HG02943 (cell line): ENCODE data around the gene PRKAB1.

Experiments
- ATAC-seq: cut with Tn5 transposase; IDR thresholded peaks from one replicate; pipeline ENCODE4 v1.9.1; 2021; ENCODE audit warnings: mild to moderate bottlenecking, low read depth, moderate library complexity; ENCODE audit not compliant: unreplicated experiment

Gene PRKAB1

DNA sequence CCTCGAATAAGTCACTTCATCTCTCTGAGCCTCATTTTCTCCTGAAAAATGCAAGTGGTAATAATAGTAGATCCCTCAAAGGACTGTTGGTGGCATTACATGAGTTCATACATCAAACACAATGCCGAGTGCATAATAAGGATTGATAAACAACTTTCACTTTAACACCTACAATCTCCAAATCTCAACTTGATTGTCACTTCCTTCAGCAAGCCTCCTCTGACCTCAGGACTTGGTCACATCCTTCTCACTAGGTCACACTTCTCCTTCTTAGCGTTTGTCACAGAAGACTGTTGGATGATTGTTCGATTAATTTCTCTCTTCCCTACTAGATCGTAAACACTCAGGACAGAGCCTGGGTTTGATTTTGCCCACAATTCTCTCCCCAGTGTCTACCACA is 7.9 kb upstream of the PRKAB1 start:
- ATAC-seq = no peak

DNA sequence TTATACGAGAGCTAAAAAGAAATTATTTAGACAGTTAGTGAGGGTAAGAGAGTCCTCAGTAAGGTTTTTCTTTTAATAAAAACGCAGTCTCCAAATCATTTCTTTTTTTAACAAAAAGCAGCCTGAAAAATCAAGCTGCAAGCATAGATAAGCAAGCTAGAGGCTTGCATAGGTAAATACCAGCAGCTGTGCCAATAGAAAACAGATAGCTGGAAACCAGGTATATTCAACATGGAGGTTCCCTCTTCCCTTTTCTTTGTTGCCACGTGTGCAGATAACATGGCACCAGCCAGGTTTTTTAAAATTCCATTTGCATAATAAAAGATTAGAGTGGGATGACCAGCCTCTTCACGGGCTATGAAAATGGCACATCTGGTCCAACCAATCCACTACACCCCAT is 6.1 kb upstream of the PRKAB1 start:
- ATAC-seq = no peak

DNA sequence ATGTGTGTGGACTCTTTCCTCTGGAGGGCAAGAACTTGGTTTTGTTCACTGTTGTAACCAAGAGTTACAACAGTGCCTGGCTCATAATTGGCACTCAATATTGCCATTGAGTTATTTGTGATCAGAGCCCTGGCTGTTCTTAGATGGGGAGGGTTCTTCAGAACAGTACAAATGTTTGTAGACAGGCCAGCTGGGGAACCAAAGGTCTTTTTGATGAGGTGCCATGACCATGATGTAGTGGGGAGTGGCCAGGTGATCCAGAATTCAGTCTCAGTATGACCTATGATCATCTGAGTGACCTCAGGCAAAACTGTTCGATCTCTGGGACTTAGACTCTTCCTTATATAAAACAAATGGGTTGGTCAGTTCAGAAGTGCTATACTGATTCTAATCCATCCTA is 3.3 kb upstream of the PRKAB1 start:
- ATAC-seq = no peak

DNA sequence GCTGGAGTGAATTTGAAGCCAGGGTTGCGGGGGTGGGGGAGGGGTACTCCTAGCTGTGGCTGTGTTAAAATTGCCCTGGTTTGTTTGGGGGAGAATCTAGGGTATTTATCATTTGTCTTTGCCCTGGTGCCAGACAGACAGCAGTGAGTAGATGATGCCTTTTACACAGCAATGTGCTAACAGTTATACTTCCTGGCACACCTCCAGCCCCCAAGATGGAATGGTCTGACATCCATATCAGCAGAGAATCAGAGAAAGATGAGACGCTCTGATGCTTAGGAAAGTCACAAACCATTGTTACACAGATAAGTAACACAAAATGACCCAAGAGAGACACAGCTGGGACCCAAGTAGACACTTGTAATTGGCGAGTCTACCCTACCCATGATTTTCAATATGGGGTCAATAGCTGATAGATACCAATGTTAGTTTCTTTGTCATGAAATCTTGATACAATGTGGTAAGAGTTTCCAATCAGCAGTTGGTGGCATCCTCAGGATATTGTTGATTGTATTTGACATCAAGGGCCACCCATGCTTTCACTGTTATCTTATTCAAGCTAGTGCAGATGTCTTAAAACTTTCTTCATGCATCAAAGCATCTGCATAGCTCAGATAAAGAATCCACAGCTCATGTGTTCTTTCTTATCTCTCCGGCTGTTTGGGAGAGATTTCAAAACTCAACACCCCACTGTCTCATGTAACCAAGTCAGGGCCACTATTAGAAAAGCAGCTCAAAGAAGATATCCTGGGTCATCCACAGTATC is 2.6 kb upstream of the PRKAB1 start:
- ATAC-seq = no peak

DNA sequence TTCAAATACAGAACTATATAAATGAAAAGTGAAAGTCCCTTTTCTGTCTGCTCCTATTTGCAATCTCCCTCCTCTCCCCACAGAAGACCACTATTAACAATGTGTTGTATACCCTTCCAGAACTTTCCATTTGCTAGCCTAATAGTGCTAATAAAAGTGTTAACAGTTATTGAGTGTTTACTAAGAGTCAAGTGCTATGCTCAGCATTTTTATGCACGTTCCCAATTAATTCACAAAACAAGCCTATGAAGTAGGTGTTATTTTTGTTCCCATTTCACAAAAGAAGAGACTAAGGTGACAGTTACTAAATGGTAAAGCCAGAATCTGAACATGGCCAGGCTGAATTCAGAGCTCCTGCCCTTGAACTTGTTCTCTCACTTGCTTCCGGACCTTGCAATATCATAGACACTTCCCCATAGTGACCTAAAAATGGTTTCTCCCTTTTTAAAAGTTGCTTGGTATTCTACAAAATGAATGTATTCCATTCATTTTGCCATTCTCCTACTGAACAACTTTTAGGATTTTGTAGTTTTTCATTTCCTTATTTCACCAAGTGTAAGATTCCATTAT is 1.6 kb upstream of the PRKAB1 start:
- no peak for ATAC-seq

DNA sequence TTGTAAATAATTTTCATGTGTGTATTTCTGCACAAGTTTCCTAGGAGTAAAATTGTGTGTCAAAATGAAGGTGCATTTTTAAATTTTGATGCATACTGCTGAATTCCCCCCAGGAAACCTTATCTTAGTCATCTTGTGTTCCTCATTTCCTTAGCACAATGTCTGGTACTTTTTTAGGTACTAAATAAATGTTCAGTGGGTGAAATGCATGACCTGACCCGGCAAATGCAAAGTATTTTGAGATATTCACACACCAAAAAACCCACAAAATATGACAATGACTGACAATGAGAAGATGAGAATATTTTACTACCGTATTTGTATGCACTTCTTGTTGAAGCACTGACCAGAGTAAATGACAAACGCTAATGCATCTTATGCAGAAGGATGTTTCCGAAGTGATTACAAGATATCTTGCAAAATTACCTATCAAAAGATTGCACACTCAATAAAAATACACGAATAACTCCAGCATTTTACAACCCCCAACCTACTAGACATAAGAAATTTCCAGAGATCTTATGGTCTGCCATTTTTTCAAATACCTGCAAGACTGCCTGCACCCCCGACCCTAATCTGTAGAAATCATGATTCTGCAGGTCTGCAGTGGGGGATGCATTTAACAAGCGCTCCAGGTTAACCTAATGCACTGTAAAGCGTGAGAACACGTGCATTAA is 895 bp upstream of the PRKAB1 start:
- ATAC-seq = peak; percentile 12

DNA sequence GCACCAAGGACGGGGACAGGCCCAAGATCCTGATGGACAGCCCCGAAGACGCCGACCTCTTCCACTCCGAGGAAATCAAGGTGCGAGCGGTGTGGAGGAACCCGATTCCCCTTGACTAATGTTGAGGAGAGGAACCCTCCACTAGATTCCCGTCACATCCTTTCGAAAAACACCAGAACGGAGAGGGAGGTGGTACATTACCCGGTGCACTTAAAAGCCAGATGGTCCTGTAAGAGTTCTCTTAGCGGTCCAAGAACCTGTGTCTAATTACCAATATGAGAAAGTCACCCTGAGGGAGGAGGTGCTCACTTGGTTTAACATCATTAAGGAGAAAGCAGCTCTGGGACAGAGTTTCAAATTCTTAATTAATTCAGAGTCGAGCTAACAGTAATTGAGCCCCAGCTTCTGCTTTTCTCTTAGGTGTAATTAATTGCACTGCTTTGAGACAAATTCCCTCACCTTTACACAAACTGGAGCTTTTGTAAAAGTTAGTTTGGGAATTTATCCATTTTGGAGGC is 450 bp downstream of the PRKAB1 start:
- no peak for ATAC-seq

DNA sequence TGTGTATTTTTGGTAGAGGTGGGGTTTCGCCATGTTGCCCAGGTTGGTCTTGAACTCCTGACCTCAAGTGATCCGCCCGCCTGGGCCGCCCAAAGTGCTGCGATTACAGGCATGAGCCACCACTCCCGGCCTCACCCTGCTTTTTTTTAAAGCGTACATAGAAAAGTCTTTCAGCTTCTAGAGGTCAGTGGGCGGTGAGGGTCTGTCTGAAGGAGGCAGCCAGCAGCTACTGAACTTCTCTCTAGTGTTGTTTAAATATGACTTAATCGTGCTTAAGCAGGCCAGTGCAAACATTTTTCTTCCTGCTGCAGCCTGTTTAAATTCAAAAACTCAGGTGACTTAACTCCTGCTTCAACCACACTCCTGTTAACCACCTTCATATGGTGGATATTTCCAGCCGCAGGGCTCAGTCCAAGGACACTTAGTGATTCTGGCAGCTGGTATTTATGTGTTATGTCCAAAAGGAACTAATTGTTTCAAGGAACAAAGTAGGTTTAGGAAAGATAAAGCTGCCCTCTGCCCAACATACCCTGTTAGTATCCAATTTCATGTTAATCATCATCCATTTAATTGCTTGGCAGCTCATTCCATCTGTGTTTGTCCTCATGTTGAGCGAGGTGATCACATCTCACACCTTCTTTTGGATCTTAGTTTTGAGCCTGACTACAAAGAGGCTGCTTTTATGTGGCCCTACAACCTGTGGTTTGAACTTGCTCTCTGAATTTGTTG is 2.0 kb downstream of the PRKAB1 start:
- ATAC-seq = no peak

DNA sequence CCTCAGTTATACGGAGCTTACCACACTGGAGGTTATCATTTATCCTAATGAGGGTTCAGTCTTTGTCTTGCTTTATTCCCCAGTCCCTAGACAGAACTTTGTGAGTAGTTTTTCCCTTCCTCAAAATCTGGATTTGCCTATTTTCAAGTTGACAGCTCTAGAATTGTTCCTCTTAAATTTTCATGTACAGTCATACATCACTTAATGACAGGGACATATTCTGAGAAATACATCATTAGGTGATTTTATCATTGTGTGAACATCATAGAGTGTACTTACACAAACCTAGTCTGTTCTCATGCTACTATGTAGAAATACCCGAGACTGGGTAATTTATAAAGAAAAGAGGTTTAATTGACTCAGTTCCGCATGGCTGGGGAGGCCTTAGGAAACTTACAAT is 3.1 kb downstream of the PRKAB1 start:
- no peak for ATAC-seq

DNA sequence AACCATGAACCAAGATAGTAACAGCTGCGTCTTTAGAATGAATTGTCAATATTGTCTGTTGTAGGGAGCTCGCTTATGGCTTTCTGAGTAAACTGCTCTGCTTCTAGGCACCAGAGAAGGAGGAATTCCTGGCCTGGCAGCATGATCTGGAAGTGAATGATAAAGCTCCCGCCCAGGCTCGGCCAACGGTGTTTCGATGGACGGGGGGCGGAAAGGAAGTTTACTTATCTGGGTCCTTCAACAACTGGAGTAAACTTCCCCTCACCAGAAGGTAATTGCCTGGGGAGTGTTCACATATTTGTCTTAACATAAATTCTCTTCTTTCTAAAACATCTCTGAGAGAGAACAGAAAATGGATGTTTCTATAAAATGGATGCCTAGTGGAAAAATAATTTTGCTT is 4.3 kb downstream of the PRKAB1 start:
- ATAC-seq = no peak

DNA sequence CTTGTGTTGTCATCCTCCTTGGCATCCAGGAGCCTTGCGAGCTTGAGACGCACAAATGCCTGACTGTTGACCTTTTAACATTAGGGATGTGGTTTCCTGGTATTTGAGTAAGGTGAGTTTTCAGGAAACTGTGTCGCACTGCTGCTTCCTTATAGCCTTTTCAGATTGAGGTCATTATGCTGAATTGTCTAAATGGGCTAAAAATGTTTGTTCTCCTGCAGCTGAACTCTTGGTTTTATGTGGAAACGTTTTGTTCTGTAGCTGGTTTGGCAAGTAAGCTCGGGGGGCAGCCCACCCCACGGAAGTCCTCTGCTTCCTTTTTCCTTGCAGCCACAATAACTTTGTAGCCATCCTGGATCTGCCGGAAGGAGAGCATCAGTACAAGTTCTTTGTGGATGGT is 5.7 kb downstream of the PRKAB1 start:
- no peak for ATAC-seq

DNA sequence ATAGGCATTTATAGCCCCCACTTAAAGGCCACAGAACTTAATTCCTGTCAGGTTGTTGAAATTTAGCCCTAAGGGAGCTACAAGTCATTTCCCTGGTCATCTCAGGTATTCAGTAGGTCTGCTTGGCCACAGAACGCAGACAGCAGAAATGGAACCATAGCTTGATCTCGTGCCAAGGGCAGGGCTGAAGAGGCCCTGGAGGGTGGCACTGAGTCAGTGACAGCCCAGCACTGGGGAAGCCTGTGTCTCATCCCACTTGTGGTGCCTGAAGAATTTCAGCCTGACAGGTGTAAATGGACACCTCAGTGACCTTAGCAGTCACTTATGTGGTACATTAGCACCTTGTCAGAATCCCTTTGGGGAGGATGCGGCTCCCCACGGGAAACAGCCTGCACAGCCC is 6.6 kb downstream of the PRKAB1 start:
- no peak for ATAC-seq

DNA sequence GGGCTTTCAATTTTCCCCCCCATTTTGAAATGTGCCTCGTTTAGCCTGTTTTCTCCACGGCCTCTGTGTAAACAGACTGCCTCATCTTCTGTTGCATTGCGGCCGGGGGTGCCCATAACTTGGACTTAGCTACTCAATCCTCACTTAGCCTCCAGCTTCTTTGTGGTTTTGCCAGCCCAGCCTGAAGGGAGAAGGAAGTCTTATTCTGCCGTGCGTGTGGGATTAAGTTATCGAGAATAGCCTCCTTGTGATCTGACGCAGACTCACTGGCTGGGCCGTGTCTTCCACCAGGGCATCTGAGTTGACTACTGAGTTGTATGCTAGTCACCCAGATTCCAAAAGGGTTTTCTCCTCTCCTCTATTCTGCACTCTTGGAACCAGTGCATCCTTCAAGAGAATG is 8.1 kb downstream of the PRKAB1 start:
- no peak for ATAC-seq

DNA sequence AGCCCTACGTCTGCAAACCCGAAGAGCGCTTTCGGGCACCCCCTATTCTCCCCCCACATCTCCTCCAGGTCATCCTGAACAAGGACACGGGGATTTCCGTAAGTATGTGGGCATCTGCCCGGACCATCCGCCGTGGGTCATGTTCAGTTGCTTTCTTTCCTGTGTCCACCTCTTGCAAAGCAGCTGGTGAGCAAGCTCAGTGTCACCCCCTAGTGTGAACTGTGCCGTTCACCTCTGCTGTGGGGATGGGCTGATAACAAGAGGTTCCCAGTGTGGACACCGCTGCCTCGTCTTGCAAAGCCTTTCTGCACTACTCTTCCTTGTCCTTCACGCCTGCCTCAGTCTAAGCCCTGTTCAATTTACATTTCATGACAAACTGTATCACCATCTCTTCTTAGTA is 8.6 kb downstream of the PRKAB1 start:
- no peak for ATAC-seq

DNA sequence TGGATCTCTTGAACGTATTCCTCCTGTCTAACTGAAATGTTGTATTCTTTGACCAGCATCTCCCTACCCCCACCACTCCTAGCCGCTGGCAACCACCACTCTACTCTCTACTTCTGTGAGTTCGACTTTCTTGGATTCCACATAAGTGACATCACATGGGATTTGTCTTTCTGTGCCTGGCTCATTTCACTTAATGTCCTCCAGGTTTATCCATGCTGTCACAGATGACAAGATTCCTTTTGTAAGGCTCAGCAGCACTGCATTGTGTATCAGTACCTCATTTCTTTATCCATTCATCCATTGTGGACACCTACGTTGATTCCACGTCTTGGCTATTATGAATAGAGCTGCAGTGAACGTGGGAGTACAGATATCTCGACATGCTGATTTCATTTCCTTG is 10.5 kb downstream of the PRKAB1 start:
- no peak for ATAC-seq

DNA sequence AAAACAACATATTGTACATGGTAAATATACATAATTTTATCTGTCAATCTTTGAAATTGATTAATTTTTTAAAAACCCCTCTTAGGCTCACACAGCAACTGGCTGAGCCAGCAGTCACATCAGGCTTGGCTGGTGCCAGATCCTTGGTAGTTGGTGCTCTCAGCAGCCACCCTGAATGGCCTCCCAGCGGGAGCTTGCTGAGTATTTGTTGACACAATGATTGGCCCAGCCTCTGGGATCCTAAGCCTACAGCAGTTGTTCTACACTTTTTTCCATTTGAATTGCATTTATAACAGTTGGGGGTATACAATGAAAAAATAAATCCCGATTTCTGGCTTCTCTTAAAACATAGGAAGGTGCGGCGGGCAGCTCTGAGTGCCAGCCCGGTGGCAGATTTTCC is 11.1 kb downstream of the PRKAB1 start:
- no peak for ATAC-seq

DNA sequence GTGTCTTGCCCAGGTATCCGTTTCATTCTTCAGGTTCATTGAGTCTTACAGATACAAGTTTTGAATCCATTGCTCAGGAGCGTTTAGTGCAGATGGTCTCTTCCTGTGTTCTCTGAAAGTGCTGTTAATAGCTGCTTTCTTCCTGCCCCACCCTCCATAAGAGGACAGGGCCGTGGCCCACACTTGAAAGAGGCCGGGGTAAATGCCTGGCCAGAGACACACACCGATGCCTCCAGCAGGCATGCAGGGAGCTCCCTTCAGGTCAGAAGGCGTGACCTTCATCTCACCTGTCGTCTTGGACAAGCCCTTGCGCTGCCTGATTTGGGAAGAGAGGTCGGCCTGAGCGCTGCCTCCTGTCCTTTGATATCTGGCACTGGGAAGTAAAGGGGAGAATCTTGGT is 11.6 kb downstream of the PRKAB1 start:
- ATAC-seq = no peak

DNA sequence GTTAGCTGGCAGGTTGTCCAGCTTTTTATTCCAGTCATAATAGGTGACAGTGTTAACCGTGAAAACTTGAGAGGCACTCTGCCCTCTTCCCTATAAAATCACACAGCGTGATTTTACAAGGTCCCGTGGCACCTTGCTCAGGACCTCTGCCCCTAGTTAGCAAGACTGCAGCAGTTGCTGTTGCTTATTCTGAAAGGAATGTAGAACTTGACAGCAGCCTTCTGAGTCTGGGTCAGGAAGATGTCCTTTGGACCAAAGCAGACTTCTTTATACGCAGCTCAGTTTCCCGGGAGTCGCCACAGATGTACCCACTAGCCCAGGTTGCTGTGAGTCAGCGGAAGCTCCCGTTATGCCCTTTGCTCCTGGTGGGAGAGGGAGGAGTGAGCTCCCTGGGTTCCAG is 13.2 kb downstream of the PRKAB1 start:
- ATAC-seq = no peak

DNA sequence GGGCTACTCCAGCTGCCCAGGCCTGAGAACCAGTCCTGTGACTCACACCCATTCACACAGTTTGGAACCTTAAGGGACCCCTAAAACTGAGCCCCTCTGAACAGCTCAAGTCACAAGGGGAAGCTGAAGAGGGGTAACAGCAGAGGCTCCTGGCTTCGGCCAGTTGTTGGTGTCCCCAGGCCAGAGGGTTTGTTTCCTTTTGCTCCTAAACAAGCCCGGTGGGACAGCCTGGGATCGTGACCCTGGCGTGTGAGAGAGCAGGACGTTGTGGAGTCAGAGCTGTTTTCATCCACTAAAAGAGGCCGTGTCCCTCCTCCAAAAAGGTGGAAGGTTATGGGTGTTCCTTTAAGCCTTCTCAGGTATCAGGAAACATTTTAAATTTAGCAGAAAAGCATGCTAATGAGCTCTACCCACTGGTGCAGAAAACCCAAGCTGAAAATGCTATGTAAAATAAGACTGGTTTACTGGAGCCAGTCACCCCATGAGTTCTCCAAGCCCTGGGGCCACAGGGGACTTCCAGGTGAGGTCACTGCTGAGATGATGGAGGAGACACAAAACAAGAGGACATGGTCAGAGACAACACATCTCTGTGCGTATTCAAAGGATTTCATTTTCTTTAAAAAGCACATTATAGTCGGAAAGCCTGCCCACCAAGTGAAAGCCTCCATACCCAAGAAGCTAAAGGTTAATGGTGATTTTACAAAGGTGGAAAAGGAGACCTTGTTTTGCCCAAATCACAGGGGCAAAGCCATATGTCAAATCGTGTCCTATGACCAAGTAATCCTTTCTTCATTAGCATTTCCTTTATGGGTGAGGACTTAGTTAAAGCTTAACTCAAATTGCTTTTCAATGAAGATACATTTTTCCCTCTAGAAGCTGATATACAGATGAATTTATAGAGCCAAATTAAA is 14.1 kb downstream of the PRKAB1 start:
- ATAC-seq = peak; percentile 61

DNA sequence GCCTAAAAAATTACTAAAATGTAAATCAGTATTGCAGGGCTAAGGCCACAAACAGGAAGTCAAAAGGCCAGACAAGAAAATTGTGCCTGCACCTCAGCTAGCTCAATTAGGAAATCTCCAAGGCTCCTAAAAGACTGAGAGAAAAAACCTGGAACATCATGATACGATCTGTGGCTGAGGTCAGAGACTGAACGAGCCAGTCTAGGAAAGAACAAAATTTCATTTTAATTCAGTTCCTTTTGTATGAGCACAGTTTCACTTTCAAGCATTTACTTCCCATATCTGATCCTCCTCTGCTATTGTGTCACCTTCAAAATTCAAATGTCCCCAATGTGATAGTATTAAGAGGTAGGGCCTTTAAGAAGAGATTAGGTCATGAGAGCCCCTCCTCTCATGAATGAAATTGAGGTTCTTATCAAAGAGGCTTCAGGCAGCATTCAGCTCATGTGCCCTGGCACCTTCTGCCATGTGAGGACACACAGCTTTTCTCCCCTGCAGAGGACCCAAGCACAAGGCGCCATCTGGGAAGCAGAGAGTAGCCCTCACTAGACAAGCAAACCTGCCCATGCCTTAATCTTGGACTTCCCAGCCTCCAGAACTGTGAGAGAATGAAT is 14.8 kb downstream of the PRKAB1 start:
- ATAC-seq = no peak
